GM18519 (cell line): Measurements from ENCODE around the gene SLC25A21.

Experiments used
- ATAC-seq: cut with Tn5 transposase; IDR thresholded peaks from one replicate; pipeline ENCODE4 v1.9.1; 2021; ENCODE audit warnings: mild to moderate bottlenecking, moderate library complexity; ENCODE audit not compliant: unreplicated experiment, low FRiP score

The SLC25A21 gene

DNA sequence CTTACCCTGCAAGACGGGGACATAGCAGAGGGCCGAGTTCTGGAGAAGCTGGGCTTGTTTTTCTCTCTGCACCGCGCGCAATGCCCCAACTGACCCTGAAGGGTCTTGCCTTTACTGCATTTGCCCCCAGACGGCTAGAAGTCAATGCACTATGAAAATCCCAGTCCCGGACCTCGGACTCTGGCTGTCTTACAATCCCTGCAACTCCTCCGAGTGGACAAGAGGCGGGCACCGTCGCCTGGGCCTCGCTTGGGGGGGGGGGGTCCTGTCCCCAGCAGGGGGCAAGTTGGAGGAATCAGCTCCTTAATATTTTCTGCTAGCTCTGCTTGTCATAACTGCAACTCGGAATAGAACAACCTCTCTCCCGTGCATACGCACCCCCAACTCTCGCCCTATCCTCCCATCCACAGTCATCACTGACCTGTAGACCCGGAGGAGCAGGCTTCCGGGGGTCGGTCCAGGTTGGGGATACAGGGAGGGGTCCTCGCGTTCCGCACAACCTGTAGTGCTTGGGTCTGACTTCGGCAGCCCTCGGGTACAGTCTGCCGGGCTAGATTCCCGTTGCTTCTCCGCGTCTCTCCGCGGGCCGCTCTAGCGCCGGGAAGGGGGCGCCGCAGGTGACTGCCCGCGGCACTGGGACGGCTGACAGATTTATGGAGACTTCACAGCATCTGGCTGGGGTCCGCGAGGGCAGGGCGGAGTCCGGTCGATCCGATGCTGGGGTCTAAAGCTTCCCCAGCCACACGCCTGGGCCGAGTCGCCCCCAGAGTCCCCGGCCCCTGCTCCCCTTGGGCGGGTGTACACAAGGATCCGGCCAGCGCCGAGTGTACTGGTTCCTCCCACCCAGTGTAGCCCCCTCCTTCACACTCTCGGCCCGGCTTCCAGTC, 514.0 kb downstream of the SLC25A21 start:
- ATAC-seq, result no peak

DNA sequence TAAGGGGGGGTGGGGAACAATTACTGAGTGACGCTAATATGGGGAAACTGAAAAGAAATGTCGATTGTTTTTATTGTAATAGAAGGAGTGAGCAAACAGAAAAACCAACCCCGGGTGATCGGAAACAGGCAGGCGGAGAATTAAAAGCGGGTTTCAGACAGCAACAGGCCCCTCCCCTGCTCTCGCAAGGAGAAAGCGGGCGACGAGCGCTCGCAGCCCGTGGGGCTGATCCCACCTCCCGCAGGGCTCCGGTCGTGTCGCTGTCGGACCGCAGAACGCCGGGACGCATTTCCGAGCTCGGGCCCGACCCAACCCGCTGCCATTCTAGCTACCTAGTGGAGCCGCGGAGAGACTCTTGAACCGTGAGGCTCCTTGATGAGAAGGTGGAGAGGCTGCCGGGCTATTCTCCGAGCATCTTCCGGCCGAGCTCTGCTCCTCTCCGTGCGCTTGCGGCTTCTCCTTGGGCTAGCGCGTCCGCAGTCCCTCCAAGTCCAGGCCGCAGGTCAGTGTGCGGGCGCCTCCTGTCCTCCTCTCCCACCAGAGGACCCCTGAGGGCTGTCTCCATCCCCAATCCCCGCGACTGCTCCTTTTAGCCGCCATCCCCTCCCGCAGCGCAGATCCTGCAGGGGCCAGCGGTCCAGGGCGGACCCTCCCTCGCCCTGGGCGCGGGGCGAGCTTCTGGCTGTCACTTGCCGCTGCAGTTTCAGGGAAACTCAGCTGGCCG, 514.8 kb downstream of the SLC25A21 start:
- no peak for ATAC-seq

DNA sequence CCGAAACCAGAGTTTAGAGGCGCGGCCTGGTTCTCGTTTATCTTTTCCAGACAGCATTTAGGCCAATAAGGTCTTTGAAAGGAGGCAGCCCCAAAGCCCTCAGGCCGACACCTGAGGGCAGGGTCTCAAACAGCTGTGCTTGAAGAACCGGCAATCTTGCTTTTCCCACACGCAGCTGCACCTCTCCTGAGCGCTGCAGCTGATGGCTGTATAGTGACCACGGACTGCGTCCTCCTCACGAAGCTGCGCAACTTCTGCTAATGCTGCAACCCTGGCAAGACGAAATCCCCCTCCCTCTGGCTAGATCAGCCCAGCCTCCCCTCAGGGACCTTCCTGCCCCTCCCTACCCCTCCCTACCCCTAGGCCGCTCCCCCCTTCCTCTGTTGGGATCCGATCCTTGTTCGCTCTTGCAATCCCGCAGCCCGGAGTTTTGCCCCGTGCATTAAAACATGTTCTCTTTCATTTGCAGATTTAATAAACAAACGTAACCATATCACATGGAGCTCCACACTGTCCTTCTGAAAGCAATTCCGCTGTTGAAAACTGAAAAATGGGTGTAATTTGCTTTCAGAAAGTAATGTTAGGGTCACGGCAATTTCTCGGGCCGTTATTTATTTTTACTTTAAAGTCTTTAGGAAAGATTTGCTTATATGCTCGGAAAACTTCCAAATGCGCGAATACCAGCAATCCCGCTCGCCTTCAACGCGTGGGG, 515.6 kb downstream of the SLC25A21 start:
- no peak for ATAC-seq

DNA sequence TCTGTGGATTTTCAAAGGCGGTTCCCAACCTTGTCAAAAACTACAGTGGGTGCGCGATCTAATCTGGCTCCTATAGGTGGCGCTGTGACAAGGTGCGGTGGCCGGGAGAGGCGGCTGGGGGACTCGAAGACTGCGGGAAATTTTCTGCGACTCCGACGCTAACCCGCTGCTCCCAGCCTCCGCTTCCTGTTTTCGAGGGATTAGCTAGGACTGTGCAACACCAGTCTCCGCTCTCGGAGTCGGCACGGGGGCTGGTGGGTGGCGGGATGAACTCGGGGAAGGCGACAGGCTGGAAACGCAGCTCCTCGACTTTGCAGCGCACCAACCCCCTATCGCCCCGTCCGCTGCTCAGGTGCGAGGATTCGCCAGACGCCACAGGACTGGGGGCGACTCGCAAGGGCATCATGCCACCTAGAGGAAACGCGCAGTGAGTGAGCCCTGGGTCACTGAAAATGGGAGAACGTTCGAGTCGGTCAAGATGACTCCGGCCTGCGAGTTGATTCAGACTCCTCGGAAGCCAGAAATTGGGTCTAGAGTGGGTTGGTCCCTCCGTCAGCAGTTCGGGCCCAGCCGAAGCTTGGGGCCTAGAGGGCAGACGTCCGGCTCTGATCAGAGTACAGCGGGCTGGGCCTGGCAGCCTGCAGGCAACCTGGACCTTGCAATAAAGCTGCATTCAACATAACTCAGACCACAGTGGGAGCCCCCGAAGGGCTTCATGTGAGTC, 516.3 kb downstream of the SLC25A21 start:
- ATAC-seq, result no peak

DNA sequence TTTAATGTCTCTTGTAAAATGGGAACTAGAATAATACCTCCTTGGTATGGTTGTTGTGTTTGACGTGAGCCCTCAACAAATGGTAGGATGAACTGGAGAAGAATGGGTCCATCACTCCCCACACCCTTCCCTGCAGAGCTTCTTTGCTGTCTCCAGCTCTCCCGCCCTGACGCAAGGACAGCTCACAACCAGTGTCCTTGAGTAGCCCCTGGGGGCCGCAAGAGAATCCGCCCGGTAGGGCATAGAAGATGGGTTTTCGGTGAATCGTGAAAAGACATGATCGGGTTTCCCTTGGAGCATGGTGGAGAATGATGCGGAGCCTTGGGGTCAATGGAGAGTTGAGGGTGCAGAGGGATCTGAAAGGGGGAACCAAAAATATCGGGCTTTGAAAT, 516.8 kb downstream of the SLC25A21 start:
- ATAC-seq, result no peak

DNA sequence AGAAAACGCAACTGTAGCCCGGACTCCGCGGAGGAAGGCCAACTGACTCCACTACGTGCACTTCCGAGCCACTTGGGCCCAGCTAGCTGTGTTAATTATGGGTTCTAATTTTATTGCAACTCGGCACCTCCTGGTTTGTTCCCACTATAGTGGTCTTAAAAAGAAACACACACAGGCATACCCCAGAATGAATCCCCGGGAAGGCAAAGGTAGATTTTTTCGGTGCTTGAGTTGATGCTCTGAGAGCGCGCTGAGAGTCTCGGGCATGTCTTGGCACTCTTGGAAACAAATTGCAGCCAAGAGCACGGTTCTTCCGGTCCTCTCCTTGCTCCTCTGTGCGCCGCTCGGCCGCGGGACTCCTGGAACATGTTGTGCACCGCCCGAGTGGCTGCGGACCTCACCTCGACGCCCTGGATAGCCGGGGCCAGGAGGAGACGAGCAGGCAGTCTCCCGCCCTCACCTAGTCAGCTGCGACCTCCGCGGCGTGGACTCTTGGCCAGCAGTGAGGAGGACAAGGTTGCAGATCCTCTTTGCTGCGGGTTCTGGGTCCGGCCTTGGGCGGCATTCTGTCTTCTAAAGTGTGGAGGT, 517.5 kb downstream of the SLC25A21 start:
- ATAC-seq, result no peak

DNA sequence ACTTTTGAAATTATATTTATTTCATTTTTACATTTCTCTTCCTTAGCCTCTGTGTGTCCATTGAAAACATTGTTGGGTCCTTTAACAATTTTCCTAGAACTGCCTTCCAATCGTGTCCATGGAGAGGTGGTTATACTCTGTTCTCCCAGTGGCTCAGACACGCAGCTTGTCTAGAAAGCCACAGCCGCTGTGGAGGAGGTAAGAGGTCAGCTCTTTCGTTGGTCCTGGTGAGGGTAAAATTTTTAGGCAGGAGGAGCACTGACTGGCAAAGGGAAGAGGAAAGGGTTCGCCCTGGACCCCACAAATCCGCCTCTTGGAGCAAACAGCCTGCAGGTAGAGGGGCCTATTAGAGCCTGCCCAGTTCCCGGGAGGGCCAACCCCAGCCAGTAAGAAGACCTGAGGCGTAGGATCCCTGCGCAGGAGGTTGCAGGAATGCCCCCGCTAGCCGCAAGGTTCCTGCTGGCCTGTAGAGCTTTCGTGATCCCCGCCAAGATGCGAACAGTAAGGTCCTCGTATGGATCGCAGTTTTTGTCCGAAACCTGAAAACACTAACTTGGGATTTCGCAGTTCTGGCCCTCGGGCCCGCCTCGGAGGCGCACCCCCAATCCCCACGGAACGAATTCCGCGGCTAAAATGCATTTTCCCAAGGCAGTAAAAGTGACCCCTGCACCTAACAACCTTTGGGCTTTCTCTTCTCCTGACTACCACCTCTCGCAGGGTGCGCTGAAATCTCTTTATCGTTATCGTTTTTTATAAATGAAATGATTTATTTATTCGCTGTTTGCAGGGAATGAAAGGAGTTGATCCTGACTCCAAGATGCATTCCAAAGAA, 518.2 kb downstream of the SLC25A21 start:
- no peak for ATAC-seq

DNA sequence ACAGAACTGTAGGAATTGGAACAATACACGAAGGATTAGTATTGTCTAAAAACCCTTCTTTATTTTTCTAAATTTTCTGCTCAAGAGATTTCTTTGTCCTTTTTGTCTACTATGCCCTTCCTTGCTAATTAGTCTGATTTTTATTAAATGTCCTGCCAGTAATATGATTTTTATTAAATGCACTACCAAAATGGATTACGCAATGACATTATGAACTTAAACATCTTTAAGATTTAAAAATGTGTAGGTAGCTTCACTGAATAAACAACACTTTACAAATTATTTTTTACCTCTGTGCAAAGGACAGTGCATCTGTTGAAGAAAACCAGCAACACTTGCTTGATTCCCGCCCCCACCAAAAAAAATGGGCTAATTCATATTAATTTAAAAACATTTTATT, 519.0 kb downstream of the SLC25A21 start:
- no peak for ATAC-seq

DNA sequence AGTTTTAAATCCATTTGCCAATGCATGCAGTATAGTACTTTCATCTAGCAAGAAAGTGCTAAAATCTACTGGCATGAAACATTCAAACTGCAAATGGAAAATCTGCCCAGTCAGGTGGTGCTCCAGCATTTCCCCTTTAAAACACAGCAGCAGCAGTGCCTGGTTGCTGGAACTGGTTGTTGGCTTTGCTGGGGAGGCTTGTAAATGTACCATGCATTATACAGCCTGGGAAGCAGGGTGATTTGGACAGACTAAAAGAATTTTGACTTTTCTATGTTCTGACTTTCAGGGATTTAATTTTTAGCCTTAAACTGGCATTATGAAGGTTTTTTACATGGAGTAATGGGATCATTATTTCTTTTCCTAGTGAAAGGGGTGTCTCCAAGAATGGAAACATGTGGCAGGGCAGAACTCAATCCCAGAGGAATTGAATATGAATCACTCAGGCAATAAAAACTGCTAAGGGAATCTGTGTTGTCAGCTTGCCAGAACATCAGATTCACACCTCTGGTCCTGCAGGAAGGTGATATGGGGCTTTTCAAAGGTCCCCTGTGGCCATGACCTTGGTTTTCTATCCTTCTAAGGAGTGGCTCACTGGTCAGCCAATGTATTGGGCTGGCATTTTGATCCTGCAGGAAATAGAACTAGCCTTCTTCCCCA, 519.7 kb downstream of the SLC25A21 start:
- no peak for ATAC-seq

DNA sequence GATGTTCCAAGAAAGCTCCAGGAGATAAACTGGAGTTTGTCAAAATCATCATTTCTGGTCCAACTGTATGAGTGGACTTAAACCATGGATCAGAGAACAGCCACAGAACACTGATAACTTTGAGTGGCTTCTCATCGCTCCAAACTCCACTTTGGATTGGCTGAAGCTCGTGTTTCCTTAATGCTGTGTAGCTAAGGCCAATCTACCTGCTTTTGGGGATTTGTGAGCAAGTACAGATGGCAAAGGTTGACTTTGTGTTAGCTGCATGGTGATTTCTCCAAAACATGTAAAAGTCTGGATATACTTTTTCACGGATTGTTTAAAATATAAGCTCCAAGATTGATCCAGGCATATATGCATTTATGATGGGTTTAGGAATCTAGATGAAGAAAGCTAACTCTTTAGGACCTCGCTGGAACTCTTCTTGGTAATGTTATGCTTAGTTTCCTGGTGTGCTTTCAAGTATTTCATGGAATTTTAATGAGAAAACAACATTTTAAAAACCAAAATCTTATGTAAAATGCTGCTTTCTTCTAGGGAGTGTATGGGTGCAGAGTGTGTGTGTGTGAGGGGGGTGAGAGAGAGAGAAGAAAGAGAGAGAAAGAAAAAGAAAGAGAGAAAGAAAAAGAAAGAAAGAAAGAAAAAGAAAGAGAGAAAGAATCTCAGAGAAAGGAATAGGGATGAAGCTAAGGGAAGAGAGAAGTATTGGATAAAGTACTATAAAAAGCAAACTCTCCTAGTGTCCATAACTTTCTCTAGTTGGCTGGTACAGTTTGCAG, 522.3 kb downstream of the SLC25A21 start:
- ATAC-seq, result no peak

DNA sequence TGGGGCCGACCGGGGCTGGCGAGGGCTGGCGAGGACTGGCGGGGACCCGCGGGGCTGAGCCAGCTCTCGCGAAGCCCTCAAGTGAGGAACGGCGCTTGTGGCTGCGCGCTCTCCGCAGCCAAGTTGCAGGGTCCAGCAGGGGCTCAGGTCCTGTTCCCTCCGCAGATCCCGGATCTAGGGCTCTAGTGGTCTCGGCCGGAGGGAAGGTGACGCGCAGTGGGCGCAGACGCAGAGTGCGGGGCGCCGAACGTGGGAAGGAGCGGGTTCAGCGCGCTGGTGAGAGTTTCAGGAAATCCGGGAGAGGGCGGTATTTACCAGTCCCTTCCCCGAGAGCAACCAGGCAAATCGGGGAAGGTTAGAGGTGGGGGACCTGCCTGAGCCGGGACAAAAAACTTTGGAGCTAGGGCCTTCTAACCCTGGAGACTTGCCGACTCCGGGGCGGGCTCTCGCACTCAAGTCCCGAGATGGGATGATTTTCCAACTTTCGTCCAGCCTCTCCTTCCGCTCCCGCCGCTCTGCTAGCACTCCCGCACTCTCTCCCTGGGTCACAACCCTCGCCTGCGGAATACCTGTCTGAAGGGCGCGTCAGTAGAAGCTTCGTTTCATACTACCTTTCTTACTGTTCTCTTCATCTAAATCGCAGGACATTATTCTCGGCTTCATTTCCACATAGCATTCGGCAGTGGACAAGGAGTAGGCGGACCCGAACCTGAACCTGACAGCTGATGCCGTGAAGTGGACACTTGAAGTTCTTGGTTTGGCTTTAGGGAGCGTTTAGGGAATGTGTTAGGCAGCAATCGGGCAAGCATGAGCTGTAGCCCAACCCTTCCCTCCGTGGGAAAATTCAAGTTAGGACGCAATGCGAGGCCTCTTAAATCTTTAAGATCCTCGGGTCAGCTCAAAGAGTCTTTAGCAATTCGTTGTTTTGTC, 524.3 kb downstream of the SLC25A21 start:
- ATAC-seq, result no peak

DNA sequence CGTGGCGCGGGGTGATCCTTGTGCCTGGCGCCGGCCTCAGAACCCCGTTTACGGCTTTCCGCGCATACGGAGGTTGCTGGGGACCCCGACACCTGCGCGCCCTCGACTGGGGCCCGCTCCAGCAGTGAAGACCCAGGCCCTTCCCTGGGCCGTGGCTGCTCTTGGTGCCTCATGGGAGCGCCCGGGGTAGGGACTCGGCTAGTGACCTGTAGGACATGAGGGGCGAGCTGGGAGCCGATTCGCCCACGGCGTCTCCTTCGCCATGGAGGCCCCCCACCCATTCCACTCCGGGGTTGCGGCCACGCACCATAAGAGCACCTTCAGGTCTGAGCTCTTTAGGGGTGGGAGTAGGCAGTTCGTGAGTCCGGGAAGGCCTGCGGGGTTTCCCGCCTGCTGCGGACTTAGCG, 525.0 kb downstream of the SLC25A21 start:
- ATAC-seq, result no peak

DNA sequence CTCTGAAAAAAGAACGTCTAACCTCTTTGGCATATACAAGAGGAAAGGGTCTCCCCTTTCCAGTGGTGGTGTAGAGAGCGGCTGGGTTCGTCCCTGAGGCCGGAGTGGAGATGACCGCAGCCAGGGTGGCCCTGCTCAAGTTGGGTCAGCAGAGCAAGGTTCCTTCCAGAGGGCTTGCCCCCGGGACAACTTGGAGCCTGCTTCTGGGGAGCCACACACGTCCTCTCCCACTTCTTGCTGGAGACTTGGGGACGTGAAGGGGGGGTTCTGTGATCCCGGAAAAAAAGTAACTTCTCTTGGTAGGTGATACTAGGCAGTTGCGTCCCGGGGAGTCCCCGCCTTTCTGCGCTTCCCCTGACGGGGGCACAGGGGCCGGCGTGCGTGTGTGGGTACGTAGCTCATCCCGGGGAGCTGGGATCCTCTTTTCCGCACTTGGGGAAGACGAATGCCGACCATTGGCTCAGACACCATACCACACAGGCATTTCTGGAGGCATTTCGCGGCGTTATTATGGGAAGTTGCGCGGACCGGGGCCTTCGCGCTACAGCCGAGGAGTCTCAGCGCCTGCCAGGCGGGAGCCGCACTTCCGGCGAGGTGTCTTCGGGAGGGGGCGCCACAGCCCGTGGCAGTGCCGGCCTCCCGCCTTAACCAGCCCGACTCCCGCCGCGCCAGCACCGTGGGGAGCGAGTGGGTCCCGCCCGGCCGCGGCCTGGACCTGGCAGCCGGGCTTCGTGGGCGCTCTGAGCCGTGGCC, 525.6 kb downstream of the SLC25A21 start:
- no peak for ATAC-seq

DNA sequence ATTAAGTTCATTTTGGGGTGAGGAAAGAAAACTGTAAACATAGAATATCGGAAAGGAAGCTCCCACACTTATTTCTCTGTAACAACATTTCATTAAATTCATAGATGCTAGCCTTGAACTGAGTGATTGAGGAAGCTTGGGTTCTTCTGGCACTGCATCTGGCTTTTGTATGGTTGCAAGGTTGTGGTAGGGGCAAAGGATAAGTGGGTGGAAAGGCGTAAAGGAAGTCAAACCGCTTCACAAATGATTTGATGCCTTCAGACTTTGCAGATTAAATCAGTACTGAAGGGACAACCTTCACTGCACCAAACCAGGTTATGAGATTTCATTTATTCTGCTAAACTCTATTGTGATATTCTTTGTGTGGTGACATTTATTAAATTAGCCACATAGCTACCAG, 538.8 kb downstream of the SLC25A21 start:
- no peak for ATAC-seq
